Common myeloid progenitor, CD34-positive (primary cell): ENCODE results near the gene FLNA.
"Not testable (repeated sequence)": the region's sequence is repeated elsewhere in the genome, so short reads cannot be mapped to it uniquely, and the experiment has no call there.

Experiments
- CTCF ChIA-PET: fragments of 350-600 bp; sonication (Branson Sonifier 250); formaldehyde crosslinking; loops from one replicate; lab custom pipeline; 2021; ENCODE audit warnings: antibody characterized with exemption; lab: Charles Lee
- POLR2A ChIA-PET: fragments of 350-600 bp; sonication (Branson Sonifier 250); formaldehyde crosslinking; loops from one replicate; lab custom pipeline; 2021; ENCODE audit warnings: antibody characterized with exemption; lab: Charles Lee
- DNase-seq, 3 donors: peaks; one replicate each; pipeline versions ENCODE4 v3.0.0 to v3.0.0-alpha.2; 2013
- H3K27ac ChIP-seq, 2 experiments: 1 replicate in 1 of 2; 2 replicates in 1 of 2; pipeline ENCODE4 v1.7.0; 2013; ENCODE audit warnings: inconsistent platforms in 2 of 2, low read length in 2 of 2, mild to moderate bottlenecking in 2 of 2, low read depth in 1 of 2, moderate library complexity in 1 of 2; ENCODE audit not compliant: severe bottlenecking in 2 of 2, insufficient read depth in 1 of 2, poor library complexity in 1 of 2
- H3K27me3 ChIP-seq, 5 experiments: replicated peaks in 2 of 5; 1 replicate in 3 of 5; 2 replicates in 2 of 5; pipeline versions ENCODE4 v1.6.1 to v1.7.0; 2013; ENCODE audit warnings: low read length in 4 of 5, mild to moderate bottlenecking in 2 of 5, moderate library complexity in 2 of 5, inconsistent platforms in 1 of 5; ENCODE audit not compliant: insufficient read depth in 5 of 5, control insufficient read depth in 4 of 5
- H3K36me3 ChIP-seq, 4 experiments: 1 replicate in 2 of 4; 2 replicates in 2 of 4; pipeline versions ENCODE4 v1.6.1 to v1.7.0; 2013; ENCODE audit warnings: low read length in 3 of 4, control low read depth in 1 of 4, mild to moderate bottlenecking in 1 of 4; ENCODE audit not compliant: control insufficient read depth in 4 of 4, insufficient read depth in 4 of 4
- H3K4me1 ChIP-seq, 4 experiments: 1 replicate in 3 of 4; 2 replicates in 1 of 4; pipeline versions ENCODE4 v1.6.1 to v1.7.1; 2013; ENCODE audit warnings: low read length in 3 of 4, mild to moderate bottlenecking in 3 of 4, control low read depth in 1 of 4, inconsistent platforms in 1 of 4, moderate library complexity in 1 of 4; ENCODE audit not compliant: control insufficient read depth in 4 of 4, insufficient read depth in 4 of 4; ENCODE audit errors: control extremely low read depth in 1 of 4
- H3K4me3 ChIP-seq, 7 experiments: 1 replicate in 4 of 7; 2 replicates in 3 of 7; pipeline versions ENCODE4 v1.5.1 to v1.7.0; 2013; ENCODE audit warnings: mild to moderate bottlenecking in 7 of 7, low read length in 6 of 7, moderate library complexity in 6 of 7, inconsistent platforms in 2 of 7, low read depth in 2 of 7, control low read depth in 1 of 7; ENCODE audit not compliant: insufficient read depth in 4 of 7, control insufficient read depth in 1 of 7; ENCODE audit errors: extremely low read depth in 1 of 7
- H3K9me3 ChIP-seq, 5 experiments: 1 replicate in 4 of 5; 2 replicates in 1 of 5; pipeline versions ENCODE4 v1.6.1 to v1.7.1; 2013; ENCODE audit warnings: low read length in 4 of 5, mild to moderate bottlenecking in 2 of 5, inconsistent platforms in 1 of 5, low read depth in 1 of 5, moderate library complexity in 1 of 5; ENCODE audit not compliant: control insufficient read depth in 4 of 5, insufficient read depth in 2 of 5; ENCODE audit errors: control extremely low read depth in 1 of 5
- WGBS: methylation state at CpG from one replicate; pipeline ENCODE4 v1.1.5; 2013; ENCODE audit not compliant: insufficient coverage; 5-methylcytosine and 5-hydroxymethylcytosine counted together

Gene FLNA

GRCh38 chrX:154349979-154350378 is 24.5 kb downstream of the FLNA start:
- Histone ChIP-seq H3K36me3 (peaks cover 4 to 69% (median 37%) of the 10 kb centered on the region in 4 experiments), H3K9me3 (no peaks in the 10 kb centered on the region), H3K4me1 (peaks cover 0 to 13% (median 11%) of the 10 kb centered on the region in 4 experiments), H3K4me3 (no peak overlapping the region), H3K27me3 (peaks cover 0 to 7% (median 0%) of the 10 kb centered on the region in 5 experiments), H3K27ac (no peak overlapping the region)
- DNase-seq = no peak
- ChIA-PET POLR2A (interaction anchor here (1.2 kb wide), 1 partner anchor 19 kb away, joined by 4 read pairs; no protein-coding TSS in a partner anchor), CTCF (no interaction called here)
- 94% methylated on average over 14 of the region's 15 CpGs for WGBS

- Histone ChIP-seq H3K4me1 (peaks cover 0 to 13% (median 11%) of the 10 kb centered on the region in 4 experiments), H3K36me3 (peaks cover 4 to 64% (median 33%) of the 10 kb centered on the region in 4 experiments), H3K27ac (no peak overlapping the region), H3K4me3 (no peak overlapping the region), H3K27me3 (peaks cover 0 to 7% (median 0%) of the 10 kb centered on the region in 5 experiments), H3K9me3 (no peaks in the 10 kb centered on the region)
- CTCF ChIA-PET = interaction anchor here (1.2 kb wide), 2 partner anchors 12 to 14 kb away, joined by 3 read pairs; no protein-coding TSS in a partner anchor
- DNase-seq = no peak
- WGBS = 89% methylated on average over 16 of the region's 19 CpGs
- POLR2A ChIA-PET = interaction anchor here (1.2 kb wide), 1 partner anchor 20 kb away, joined by 4 read pairs; no protein-coding TSS in a partner anchor
Observed at GRCh38 chrX:154349359-154349935, 25.0 kb downstream of the FLNA start.

- no peak overlapping the region for H3K27ac ChIP-seq
- CTCF ChIA-PET = interaction anchor here (1.2 kb wide), 2 partner anchors 13 to 15 kb away, joined by 3 read pairs; no protein-coding TSS in a partner anchor
- H3K36me3 ChIP-seq = peaks cover 0 to 57% (median 30%) of the 10 kb centered on the region in 4 experiments
- peaks cover 0 to 13% (median 11%) of the 10 kb centered on the region in 4 experiments for H3K4me1 ChIP-seq
- DNase-seq = no peak
- H3K27me3 ChIP-seq = peaks cover 0 to 7% (median 0%) of the 10 kb centered on the region in 5 experiments
- no peaks in the 10 kb centered on the region for H3K9me3 ChIP-seq
- no peak overlapping the region for H3K4me3 ChIP-seq
- POLR2A ChIA-PET = interaction anchor here (1.2 kb wide), 1 partner anchor 21 kb away, joined by 4 read pairs; no protein-coding TSS in a partner anchor
- 95% methylated on average over 18 of the region's 24 CpGs for WGBS
Observed at GRCh38 chrX:154348646-154349358, 25.6 kb downstream of the FLNA start.

GRCh38 chrX:154348114-154348531 is 26.3 kb downstream of the FLNA start:
- H3K4me3 ChIP-seq = no peak overlapping the region
- WGBS = 91% methylated on average over 6 of the region's 7 CpGs
- DNase-seq = no peak
- ChIA-PET CTCF (interaction anchor here (1.1 to 1.2 kb wide), 2 partner anchors 13 to 36 kb away, joined by 3 read pairs; no protein-coding TSS in a partner anchor), POLR2A (no interaction called here)
- H3K4me1 ChIP-seq = peaks cover 0 to 13% (median 11%) of the 10 kb centered on the region in 4 experiments
- H3K36me3 ChIP-seq = peaks cover 0 to 51% (median 24%) of the 10 kb centered on the region in 4 experiments
- no peaks in the 10 kb centered on the region for H3K9me3 ChIP-seq
- H3K27ac ChIP-seq = no peak overlapping the region
- peaks cover 0 to 7% (median 0%) of the 10 kb centered on the region in 5 experiments for H3K27me3 ChIP-seq

GRCh38 chrX:154343620-154344019 is 30.8 kb downstream of the FLNA start:
- H3K27me3 ChIP-seq, DNase-seq, CTCF ChIA-PET, H3K4me3 ChIP-seq, POLR2A ChIA-PET, H3K9me3 ChIP-seq, H3K27ac ChIP-seq, H3K36me3 ChIP-seq: not testable (repeated sequence)
- no CpG with 5 or more reads among the region's 20 CpGs for WGBS
- peaks cover 0 to 12% (median 10%) of the 10 kb centered on the region in 4 experiments for H3K4me1 ChIP-seq

- CTCF ChIA-PET, POLR2A ChIA-PET, H3K9me3 ChIP-seq, H3K36me3 ChIP-seq, H3K4me3 ChIP-seq, H3K27me3 ChIP-seq, H3K4me1 ChIP-seq, H3K27ac ChIP-seq, DNase-seq: not testable (repeated sequence)
- WGBS = no CpG with 5 or more reads among the region's 16 CpGs
Observed at GRCh38 chrX:154343063-154343462, 31.4 kb downstream of the FLNA start.
